Muscle of arm (tissue), 14 donors: ENCODE measurements around the gene FAM25A. TPM values are rescaled to one million over a fixed set of nuclear protein-coding genes. Genes with fewer than 3 reads are reported as not detected.
A peak's percentile ranks its signal among the peaks of the same experiment; 100 is the strongest.
"Not testable (repeated sequence)": the region's sequence is repeated elsewhere in the genome, so short reads cannot be mapped to it uniquely, and the experiment has no call there.

Source experiments
- DNase-seq: peaks from one replicate; pipeline ENCODE4 v3.0.0-alpha.2; 2013
- long read RNA-seq, 11 donors: transcript quantifications; one replicate each; lab custom pipeline, GENCODE V29; 2026
- polyA plus RNA-seq, 12 donors: library from polyadenylated mRNA; unstranded; fragments of 120-200 nt; gene quantifications; one replicate each; pipeline ENCODE4 v1.2.1, GENCODE V29; 2013; ENCODE audit not compliant: insufficient read length in 12 of 12

Gene FAM25A
- polyA plus RNA-seq: not detected
- long read RNA-seq, donor 1: 0 reads
- long read RNA-seq, donor 2: 0 reads
- long read RNA-seq, donor 3: 0 reads
- long read RNA-seq, donor 4: 0 reads
- long read RNA-seq, donor 5: 0 reads
- long read RNA-seq, donor 6: 0 reads
- long read RNA-seq, donor 7: 0 reads
- long read RNA-seq, donor 8: 0 reads
- long read RNA-seq, donor 9: 0 reads
- long read RNA-seq, donor 10: 0 reads
- long read RNA-seq, donor 11: 0 reads

- DNase-seq: not testable (repeated sequence)
Measured at GRCh38 chr10:87020056-87020455, at the start of gene FAM25A. TSS of gene FAM25A (plus strand) at chr10:87020294. CDS start at chr10:87020325, 31 bp downstream.

DNA sequence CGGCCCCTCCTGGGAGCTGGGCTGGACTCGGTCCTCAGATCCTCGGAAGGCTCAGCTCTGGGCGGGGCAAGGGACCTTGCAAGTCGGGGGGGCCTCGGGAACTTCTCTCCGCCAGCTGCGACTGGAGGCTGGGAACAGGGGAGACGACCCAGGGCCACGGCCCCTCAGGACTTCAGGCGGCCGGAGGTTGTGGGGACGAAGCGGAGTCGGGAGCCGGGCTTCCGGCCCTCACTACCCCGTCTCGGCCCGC is 49.2 kb upstream of the FAM25A start:
- DNase-seq: no peak

DNA sequence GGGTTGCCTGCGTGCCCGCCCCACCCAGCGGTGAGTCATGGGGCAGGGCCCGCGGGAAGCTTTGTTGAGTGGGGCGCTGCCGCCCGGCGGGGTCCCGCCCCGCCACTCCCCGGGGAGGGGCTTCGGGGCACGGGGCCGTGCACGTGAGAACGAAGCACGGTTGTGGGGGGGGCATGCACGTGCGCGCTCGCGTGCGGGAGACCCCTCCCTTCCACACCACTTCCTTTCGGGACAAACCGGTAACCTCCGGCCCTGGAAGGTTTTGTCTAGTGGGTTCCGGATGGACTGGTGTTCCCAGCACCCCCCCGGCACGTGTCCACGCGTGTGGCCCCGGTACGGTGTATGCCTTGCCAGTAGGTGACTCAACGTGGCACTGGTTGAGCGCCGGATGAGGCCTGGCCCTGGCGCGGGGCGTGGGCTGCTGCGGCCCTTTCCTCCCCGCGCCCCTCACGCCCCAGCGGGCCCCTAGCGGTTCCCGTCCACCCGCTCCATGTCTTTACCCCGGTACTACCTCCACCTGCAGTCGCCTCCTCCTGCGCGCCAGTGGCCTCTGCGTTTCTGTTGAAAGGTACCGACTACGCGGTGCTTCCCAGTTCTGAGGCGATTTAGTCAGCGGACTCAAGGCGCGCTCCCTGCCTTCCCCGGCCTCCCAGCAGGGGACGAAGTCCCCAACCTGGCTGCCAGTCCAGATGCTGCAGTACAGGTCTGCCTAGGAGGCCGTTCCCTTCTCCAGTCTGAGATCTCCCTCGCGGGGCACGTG is 48.7 kb upstream of the FAM25A start:
- DNase-seq: peak; percentile 91

DNA sequence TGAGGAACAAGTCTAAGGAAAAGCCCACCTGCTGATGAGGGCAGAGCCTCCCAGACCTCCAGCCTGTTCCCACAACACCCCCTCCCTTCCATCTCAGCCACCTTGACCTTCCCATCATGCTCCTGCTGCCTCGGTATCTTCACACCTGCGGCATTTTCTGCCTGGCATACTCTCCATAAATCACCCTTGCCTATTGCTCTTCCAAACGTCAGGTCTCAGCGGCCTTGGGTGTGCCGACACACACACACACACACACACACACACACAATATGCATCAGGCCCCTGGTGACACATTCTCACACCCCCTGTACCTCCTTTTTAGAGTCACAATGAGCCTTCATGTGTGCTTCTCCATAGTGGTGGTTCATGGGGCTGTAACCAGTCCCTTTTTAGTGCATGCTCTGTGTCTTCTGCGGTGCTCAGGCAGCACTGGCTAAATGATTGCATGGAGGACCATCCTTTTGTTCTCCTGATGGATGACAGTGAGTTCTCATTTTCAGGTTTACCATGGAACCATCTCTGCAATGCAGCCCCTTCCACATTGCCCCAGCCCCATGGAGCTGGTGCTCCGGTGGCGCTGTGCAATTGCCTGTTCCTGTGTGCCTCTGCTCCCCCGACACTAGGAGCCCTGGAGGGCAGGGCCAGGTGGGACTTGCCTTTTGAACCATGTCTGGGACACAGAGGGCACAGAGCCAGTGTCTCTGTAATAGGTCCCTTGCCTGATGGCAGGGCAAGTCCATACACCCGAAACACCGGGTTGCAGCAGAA is 47.3 kb upstream of the FAM25A start:
- DNase-seq: no peak

DNA sequence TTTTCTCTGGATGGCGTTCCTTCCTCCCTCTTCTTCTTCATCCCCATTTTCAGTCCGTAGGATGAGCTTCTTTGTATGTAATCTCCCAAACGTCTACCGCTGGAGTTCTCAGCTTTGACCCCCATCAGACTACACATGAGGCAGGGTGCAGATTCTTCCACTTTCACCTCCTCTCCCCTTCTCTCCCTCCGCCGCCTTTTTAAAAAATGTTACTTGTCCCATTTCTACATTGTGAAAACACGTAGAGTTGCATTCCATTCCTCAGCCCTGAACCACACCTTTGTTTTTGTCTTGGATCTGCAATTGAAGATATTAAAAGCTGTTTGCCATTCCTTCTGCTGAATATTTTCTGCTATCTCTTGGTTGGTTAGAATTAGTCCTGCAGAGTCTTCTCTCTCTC is 45.6 kb upstream of the FAM25A start:
- DNase-seq: no peak

DNA sequence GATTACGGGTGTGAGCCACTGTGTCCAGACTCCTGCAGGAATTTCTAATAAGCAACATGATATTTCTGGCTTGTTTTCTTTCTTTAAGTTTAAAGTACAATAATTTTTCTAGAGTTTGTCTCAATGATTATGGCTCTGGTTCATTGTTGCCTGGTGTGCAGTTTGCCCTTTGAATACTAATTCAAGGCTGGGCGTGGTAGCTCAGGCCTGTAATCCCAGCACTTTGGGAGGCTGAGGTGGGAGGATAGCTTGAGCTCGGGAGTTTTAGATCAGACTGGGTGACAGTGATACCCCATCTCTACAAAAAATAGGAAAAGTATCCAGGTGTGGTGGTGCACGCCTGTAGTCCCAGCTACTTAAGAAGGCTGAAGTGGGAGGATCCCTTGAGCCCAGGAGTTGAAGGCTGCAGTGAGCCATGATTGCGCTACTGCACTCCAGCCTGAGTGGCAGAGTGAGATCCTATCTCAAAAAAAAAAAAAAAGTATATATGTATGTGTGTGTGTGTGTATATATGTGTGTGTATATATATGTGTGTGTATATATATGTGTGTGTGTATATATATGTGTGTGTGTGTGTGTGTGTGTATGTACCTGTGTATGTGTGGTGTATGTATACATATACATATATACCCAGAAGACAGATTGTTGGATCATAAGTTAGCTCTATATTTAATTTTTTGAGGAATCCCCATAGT is 43.6 kb upstream of the FAM25A start:
- no peak for DNase-seq

- not testable (repeated sequence) for DNase-seq
Measured at GRCh38 chr10:86978457-86978856, 41.6 kb upstream of the FAM25A start.

DNA sequence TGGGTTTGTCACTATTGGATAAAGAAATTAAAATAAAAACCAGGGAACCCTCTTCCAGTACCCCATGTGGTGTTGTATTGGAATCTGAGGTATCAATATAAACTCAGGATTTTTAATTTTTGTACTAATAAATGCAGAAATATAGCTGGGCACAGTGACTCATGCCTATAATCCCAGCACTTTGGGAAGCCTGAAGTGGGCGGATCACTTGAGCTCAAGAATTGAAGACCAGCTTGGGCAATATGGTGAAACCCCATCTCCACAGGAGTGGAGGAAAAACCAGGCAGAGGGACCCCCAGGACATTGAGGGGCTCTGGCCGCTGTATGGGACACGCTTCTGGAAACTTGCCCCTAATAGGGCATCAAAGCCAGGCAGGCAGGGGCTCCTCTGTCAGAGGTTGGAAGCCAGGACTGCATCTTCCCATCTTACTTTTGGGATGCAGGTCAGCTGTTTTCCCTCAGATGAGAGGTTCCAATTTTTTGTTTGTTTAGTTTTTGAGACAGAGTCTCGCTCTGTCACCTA is 40.7 kb upstream of the FAM25A start:
- no peak for DNase-seq

GRCh38 chr10:86979977-86980448 is 40.1 kb upstream of the FAM25A start:
- no peak for DNase-seq

- not testable (repeated sequence) for DNase-seq
Measured at GRCh38 chr10:86981020-86981419, 39.1 kb upstream of the FAM25A start.

- DNase-seq: no peak
Measured at GRCh38 chr10:86981716-86982115, 38.4 kb upstream of the FAM25A start.

DNA sequence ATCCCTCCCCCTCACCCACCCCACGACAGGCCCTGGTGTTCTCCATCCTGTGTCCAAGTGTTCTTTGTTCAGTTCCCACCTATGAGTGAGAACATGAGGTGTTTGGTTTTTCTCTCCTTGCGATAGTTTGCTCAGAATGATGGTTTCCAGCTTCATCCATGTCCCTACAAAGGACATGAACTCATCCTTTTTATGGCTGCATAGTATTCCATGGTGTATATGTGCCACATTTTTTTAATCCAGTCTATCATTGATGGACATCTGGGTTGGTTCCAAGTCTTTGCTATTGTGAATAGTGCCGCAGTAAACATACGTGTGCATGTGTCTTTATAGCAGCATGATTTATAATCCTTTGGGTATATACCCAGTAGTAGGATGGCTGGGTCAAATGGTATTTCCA is 35.6 kb upstream of the FAM25A start:
- not testable (repeated sequence) for DNase-seq

DNA sequence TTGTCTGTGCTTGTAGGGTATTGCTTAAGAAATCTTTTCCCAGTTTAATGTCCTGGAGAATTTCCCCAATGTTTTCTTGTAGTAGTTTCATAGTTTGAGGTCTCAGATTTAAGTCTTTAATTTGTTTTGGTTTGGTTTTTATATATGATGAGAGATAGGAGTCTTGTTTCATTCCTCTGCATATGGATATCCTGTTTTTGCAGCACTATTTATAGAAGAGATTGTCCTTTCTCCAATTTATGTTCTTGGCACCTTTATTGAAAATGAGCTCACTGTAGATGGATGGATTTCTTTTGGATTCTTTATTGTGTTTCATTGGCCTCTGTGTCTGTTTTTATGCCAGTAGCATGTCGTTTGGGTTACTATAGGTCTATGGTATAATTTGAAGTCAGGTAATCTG is 31.6 kb upstream of the FAM25A start:
- no peak for DNase-seq

DNA sequence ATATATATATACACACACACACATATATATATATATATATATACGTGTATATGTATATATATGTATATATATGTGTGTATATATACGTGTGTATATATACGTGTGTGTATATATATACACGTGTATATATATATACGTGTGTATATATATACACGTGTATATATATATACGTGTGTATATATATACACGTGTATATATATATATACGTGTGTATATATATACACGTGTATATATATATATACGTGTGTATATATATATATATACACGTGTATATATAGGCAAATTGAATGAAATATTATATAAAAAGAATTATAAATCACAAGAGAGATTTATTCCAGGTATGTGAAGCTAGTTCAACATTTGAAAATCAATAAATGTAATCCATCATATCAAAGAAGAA is 28.7 kb upstream of the FAM25A start:
- not testable (repeated sequence) for DNase-seq

GRCh38 chr10:86992456-86992855 is 27.6 kb upstream of the FAM25A start:
- DNase-seq: no peak

- no peak for DNase-seq
Measured at GRCh38 chr10:86992929-86993328, 27.2 kb upstream of the FAM25A start.

- DNase-seq: not testable (repeated sequence)
Measured at GRCh38 chr10:86999802-87000403, 20.2 kb upstream of the FAM25A start.

- DNase-seq: no peak
Measured at GRCh38 chr10:87000491-87000890, 19.6 kb upstream of the FAM25A start.

DNA sequence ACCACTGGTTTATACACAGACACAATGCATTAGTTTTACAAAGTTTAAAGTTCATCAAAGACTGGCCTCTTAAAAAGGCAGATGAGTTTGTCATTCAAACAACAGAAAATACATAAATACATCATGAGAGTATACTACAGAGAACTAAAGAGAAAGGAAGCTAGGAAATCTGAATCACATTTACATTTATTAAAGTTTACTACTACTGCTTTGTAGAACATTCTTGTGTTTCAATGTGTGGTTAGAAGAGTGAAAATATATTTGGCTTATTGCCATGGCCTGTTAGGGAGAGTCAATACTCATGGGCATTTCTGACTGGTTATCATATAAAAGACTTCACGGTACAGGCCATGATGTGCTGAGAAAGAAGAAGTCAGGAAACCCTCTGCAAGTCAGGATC is 13.0 kb upstream of the FAM25A start:
- not testable (repeated sequence) for DNase-seq

DNA sequence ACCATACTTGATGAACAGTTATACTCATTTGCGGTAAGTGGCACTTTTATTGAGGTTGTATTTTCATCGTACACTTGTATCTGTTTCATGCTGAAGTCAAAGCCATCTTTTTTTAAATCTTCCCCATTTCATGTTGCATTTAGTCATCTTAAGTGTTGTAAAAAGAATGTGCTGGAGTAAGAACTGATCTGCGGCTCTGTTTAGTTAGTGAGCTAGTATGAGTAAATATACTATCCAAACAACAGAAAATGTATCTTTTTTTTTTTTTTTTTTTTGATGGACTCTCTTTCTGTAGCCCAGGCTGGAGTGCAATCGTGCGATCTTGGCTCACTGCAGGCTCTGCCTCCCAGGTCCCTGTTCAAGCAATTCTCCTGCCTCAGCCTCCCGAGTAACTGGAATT is 12.4 kb upstream of the FAM25A start:
- DNase-seq: not testable (repeated sequence)

- not testable (repeated sequence) for DNase-seq
Measured at GRCh38 chr10:87008303-87008702, 11.8 kb upstream of the FAM25A start.
